Sigmoid colon (tissue), 7 donors: ENCODE data around the gene PJA2. TPM values are rescaled to one million over a fixed set of nuclear protein-coding genes. Genes with fewer than 3 reads are reported as not detected.

Experiments
- DNase-seq: peaks from one replicate; pipeline ENCODE4 v3.0.0-alpha.2; 2019
- H3K27ac ChIP-seq, 4 donors: fragments of 200-600 bp; sonication (generic); one replicate each; pipeline ENCODE4 v1.5.1; 2016 to 2019; ENCODE audit warnings: mild to moderate bottlenecking in 1 of 4
- H3K27me3 ChIP-seq, 3 donors: fragments of 200-600 bp; sonication (generic); one replicate each; pipeline ENCODE4 v1.5.1; 2019; ENCODE audit warnings: mild to moderate bottlenecking in 1 of 3
- H3K36me3 ChIP-seq, 4 donors: fragments of 200-600 bp; sonication (generic); one replicate each; pipeline ENCODE4 v1.5.1; 2016 to 2019
- H3K4me1 ChIP-seq, 4 donors: fragments of 200-600 bp; sonication (generic); one replicate each; pipeline ENCODE4 v1.5.1; 2017 to 2019
- H3K4me3 ChIP-seq, 4 donors: fragments of 200-600 bp; sonication (generic); one replicate each; pipeline ENCODE4 v1.5.1; 2017 to 2019; ENCODE audit warnings: mild to moderate bottlenecking in 2 of 4, moderate library complexity in 1 of 4
- H3K9me3 ChIP-seq, 4 donors: fragments of 200-600 bp in 3 of 4; sonication (generic) in 3 of 4; one replicate each; pipeline versions ENCODE4 v1.5.1 to v1.6.1; 2013 to 2019
- EP300 ChIP-seq, 4 donors: sonication (generic); formaldehyde crosslinking; IDR thresholded peaks; one replicate each; pipeline ENCODE4 v1.6.1; 2017; ENCODE audit warnings: antibody characterized with exemption in 4 of 4
- POLR2A ChIP-seq, 2 donors: fragments of 450-650 bp; IDR thresholded peaks; one replicate each; pipeline ENCODE4 v1.6.1; 2016; ENCODE audit warnings: antibody characterized with exemption in 2 of 2, mild to moderate bottlenecking in 2 of 2, moderate library complexity in 2 of 2
- POLR2AphosphoS5 ChIP-seq, 4 donors: sonication (generic); formaldehyde crosslinking; IDR thresholded peaks; one replicate each; pipeline ENCODE4 v1.6.1; 2017; ENCODE audit warnings: antibody characterized with exemption in 4 of 4
- WGBS, 2 donors: extraction: QIAGEN DNeasy Blood & Tissue Kit; methylation state at CpG; one replicate each; pipeline ENCODE4 v1.1.7; 2013; 5-methylcytosine and 5-hydroxymethylcytosine counted together
- intact Hi-C: fragments of 100-400 bp; cut with DNase I; formaldehyde crosslinking; loops from one replicate; pipeline ENCODE4 v1.15.1; 2023
- polyA plus RNA-seq, 3 donors: library from polyadenylated mRNA; stranded (reverse); fragments of 200-250 nt; gene quantifications; one replicate each; pipeline ENCODE4 v1.2.3, GENCODE V29; 2013
- total RNA-seq, 4 donors: library from RNA; depleted of rRNA; stranded (reverse); fragments of >200 nt; gene quantifications; one replicate each; pipeline ENCODE4 v1.1.0, GENCODE V29; 2016
- TF ChIP-seq, protein P1 (sequence below), 4 experiments: fragments of 450-650 bp in 3 of 4; fragments of 200-600 bp in 1 of 4; IDR thresholded peaks; one replicate each; pipeline ENCODE4 v1.5.1; 2016 to 2019; ENCODE audit warnings: antibody characterized with exemption in 4 of 4, mild to moderate bottlenecking in 3 of 4, moderate library complexity in 2 of 4
- donor health status: healthy with polysubstance abuse.
- donor health status: Bipolar disorder and iron deficiency.
- donor health status: healthy.

Gene PJA2
- total and polyA plus RNA-seq, 7 donors, result 35.4 to 213 (median 163) TPM

GRCh38 chr5:109334056-109334455 is 75.7 kb downstream of the PJA2 start:
- Histone ChIP-seq H3K36me3 (peaks cover 0 to 56% (median 11%) of the 10 kb centered on the region in 4 donors), H3K4me1 (peaks cover 0 to 28% (median 22%) of the 10 kb centered on the region in 4 donors), H3K9me3 (no peaks in the 10 kb centered on the region), H3K27me3 (no peaks in the 10 kb centered on the region), H3K27ac (no peak overlapping the region), H3K4me3 (no peak overlapping the region)
- no peak for DNase-seq
- 94 to 98% methylated on average over 1 of the region's 1 CpG for WGBS, 2 donors
- intact Hi-C loops, result loop anchor here (5.0 kb wide), 1 partner anchor 73 kb away; the partner anchor contains the start of gene PJA2
- TF ChIP-seq, protein P1, sequence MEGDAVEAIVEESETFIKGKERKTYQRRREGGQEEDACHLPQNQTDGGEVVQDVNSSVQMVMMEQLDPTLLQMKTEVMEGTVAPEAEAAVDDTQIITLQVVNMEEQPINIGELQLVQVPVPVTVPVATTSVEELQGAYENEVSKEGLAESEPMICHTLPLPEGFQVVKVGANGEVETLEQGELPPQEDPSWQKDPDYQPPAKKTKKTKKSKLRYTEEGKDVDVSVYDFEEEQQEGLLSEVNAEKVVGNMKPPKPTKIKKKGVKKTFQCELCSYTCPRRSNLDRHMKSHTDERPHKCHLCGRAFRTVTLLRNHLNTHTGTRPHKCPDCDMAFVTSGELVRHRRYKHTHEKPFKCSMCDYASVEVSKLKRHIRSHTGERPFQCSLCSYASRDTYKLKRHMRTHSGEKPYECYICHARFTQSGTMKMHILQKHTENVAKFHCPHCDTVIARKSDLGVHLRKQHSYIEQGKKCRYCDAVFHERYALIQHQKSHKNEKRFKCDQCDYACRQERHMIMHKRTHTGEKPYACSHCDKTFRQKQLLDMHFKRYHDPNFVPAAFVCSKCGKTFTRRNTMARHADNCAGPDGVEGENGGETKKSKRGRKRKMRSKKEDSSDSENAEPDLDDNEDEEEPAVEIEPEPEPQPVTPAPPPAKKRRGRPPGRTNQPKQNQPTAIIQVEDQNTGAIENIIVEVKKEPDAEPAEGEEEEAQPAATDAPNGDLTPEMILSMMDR (IDR thresholded peaks at IDR 0.05), result no peak
- no peak for TF ChIP-seq POLR2A (IDR thresholded peaks at IDR 0.05)
- TF ChIP-seq EP300 (IDR thresholded peaks at IDR 0.05), result no peak
- TF ChIP-seq POLR2AphosphoS5 (IDR thresholded peaks at IDR 0.05), result no peak

GRCh38 chr5:109329333-109330237 is 80.2 kb downstream of the PJA2 start:
- no peak for DNase-seq
- TF ChIP-seq, protein P1 (IDR thresholded peaks at IDR 0.05), result no peak
- peak in 3 of 4 donors; percentile 41 to 51 (median 51) for TF ChIP-seq POLR2AphosphoS5 (IDR thresholded peaks at IDR 0.05)
- no peak overlapping the region for H3K4me3 ChIP-seq
- H3K27me3 ChIP-seq, result no peaks in the 10 kb centered on the region
- peaks cover 0 to 52% (median 48%) of the 10 kb centered on the region in 4 donors for H3K4me1 ChIP-seq
- WGBS, 2 donors, result 82 to 89% methylated on average over 4 of the region's 4 CpGs
- intact Hi-C loops, result loop anchor here (5.0 to 10.0 kb wide), 2 partner anchors 78 to 585 kb away; partner anchors contain the start of genes FER and PJA2
- peaks cover 0 to 19% (median 0%) of the 10 kb centered on the region in 4 donors for H3K36me3 ChIP-seq
- H3K27ac ChIP-seq, result peak overlapping the region; percentile 66 to 83 (median 72)
- no peaks in the 10 kb centered on the region for H3K9me3 ChIP-seq

DNA sequence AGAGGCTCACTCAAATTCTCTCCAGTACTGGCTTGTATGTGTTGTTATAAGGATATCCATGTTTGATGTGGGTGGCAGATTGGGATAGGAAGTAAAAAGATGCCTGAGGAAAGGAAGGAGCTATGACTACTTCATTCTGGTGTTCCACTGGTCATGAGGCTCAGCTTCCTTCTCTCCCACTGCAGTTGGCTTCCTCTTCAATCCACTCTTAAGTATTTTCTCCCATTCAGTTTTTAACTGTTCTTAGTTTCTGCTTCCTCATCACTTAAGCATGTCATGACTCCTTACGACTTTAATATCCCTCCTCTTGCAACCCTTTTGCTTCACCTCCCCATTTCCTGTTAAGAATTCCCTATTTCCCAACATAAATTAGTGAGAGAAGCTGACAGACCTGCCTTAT is 81.1 kb downstream of the PJA2 start:
- WGBS, 2 donors, result 81 to 86% methylated on average over 1 of the region's 1 CpG
- Histone ChIP-seq H3K27ac (peak overlapping the region; percentile 66 to 83 (median 72)), H3K4me1 (peaks cover 0 to 52% (median 48%) of the 10 kb centered on the region in 4 donors)

GRCh38 chr5:109327570-109327969 is 82.2 kb downstream of the PJA2 start:
- H3K4me1 ChIP-seq, result peaks cover 0 to 52% (median 48%) of the 10 kb centered on the region in 4 donors

More for the DNA sequence above, 81.1 kb downstream of the PJA2 start:
- Histone ChIP-seq H3K36me3 (peaks cover 0 to 12% (median 0%) of the 10 kb centered on the region in 4 donors), H3K4me3 (no peak overlapping the region), H3K27me3 (no peaks in the 10 kb centered on the region), H3K9me3 (no peaks in the 10 kb centered on the region)
- intact Hi-C loops, result loop anchor here (10.0 kb wide), 1 partner anchor 584 kb away; the partner anchor contains the start of gene FER
- TF ChIP-seq, protein P1 (IDR thresholded peaks at IDR 0.05), result no peak
- peak in 1 of 4 donors; percentile 3 for TF ChIP-seq POLR2AphosphoS5 (IDR thresholded peaks at IDR 0.05)
- DNase-seq, result no peak

More at GRCh38 chr5:109327570-109327969, 82.2 kb downstream of the PJA2 start:
- WGBS, 2 donors, result 70 to 88% methylated on average over 3 of the region's 3 CpGs
- H3K4me3 ChIP-seq, result no peak overlapping the region
- intact Hi-C loops, result loop anchor here (10.0 kb wide), 1 partner anchor 583 kb away; the partner anchor contains the start of gene FER
- no peaks in the 10 kb centered on the region for H3K9me3 ChIP-seq
- TF ChIP-seq POLR2A (IDR thresholded peaks at IDR 0.05) (no peak), EP300 (IDR thresholded peaks at IDR 0.05) (no peak), POLR2AphosphoS5 (IDR thresholded peaks at IDR 0.05) (no peak)
- TF ChIP-seq, protein P1 (IDR thresholded peaks at IDR 0.05), result no peak
- peaks cover 0 to 1% (median 0%) of the 10 kb centered on the region in 4 donors for H3K36me3 ChIP-seq
- H3K27me3 ChIP-seq, result no peaks in the 10 kb centered on the region
- H3K27ac ChIP-seq, result peak overlapping the region; percentile 60 to 75 (median 64)
- DNase-seq, result no peak
